Measurements from ENCODE around the gene SNX18.

DNA sequence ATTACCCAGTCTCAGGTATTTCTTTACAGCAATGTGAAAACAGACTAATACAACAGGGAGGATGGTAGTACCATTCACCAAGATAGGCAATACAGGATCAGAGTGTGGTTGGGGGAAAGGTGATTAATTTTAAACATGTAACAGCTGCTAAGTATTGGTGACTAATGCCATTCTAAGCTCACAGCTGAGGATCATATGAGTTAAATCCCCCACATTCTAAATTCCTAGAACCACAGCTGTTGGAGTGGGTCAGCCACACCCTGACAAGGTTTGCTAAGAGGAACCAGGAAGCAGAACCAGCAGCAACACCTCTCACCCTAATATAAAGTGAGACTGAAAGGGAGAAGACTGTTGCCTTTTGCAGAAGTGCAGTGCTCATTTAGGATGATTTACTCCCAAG is 37.3 kb upstream of the SNX18 start:
- TF ChIP-seq, protein P1, sequence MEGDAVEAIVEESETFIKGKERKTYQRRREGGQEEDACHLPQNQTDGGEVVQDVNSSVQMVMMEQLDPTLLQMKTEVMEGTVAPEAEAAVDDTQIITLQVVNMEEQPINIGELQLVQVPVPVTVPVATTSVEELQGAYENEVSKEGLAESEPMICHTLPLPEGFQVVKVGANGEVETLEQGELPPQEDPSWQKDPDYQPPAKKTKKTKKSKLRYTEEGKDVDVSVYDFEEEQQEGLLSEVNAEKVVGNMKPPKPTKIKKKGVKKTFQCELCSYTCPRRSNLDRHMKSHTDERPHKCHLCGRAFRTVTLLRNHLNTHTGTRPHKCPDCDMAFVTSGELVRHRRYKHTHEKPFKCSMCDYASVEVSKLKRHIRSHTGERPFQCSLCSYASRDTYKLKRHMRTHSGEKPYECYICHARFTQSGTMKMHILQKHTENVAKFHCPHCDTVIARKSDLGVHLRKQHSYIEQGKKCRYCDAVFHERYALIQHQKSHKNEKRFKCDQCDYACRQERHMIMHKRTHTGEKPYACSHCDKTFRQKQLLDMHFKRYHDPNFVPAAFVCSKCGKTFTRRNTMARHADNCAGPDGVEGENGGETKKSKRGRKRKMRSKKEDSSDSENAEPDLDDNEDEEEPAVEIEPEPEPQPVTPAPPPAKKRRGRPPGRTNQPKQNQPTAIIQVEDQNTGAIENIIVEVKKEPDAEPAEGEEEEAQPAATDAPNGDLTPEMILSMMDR (conservative IDR thresholded peaks at IDR 0.05; ENCODE audit: low read length), result no peak
- no peak for TF ChIP-seq EZH2phosphoT487 (IDR thresholded peaks at IDR 0.05; ENCODE audit: borderline replicate concordance, low read depth, low read length)
